HG03025 (cell line): ENCODE data around the gene ZNF101.

Experiments
- ATAC-seq: cut with Tn5 transposase; IDR thresholded peaks from one replicate; pipeline ENCODE4 v1.9.1; 2021; ENCODE audit warnings: mild to moderate bottlenecking, moderate library complexity; ENCODE audit not compliant: unreplicated experiment, low FRiP score

Gene ZNF101

DNA sequence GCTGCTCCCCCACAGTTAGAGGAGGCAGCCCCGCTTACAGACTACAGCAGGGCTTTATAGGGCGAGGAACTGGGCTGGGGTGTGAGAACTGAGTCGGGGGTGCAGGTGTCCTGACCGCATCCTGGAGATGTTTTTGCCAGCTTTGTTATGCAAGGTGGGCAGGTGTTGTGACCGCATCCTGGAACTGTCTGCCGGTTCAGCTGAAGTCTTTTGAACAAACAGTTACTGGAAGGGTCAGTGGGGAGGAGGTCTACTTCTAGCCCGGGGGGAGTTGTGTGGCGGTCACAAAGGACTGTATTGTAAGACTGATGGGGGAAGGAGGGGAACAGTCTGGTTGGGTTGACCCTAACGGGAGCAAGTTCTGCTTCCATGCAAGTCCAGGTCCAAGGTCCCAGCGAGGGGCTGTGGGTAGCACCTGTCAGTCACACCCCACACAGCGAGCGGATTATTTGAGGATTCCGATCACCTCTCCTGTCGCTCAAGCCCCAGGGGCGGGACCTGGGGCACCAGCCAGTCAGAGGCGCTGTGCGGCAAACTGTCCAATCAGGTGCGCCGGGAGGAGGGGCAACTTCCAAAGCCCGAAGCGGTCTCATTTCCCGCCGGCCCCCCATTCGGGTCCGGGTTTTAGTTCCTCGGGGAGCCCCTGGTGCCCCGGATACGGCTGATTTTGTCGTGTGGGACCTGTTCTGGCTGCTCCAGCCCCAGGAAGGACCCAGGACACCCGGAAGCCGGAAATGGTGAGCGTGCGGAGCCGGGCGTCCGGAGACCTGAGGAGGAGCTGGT is at the start of gene ZNF101:
Gene ZNF101, plus strand, starts transcription at position 610 of the 783 bp plus-strand sequence. Its CDS starts 125 bp downstream, at position 735.
- ATAC-seq, result peak; percentile 55

DNA sequence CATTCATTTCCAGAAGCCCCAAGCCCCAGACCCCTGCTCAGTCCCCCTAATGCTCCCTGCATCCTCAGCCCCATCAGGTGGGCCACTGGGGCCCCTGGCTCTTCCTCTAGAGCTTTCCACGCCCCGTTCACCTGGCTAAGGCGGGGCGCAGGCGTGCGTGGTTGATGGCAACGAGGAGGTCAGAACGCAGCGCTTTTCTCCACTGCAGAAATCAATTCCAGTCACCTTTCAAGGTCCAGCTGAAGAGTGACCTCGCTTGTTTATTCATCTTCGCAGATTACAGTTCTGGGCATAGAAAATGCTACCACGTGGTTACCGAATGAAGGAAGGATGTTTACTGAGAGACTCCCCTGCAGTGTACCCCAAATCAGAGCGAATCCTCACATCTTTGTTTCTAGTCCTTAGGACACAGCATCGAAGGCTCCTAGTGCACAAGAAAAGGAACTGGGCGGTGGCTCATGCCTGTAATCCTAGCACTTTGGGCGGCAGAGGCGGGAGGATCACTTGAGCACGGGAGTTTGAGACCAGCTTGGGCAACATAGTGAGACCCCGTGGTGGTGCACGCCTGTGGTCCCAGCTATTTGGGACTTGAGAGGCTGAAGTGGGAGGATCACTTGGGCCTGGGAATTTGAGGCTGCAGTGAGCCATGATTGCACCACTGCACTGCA is 49.3 kb upstream of the ZNF101 start:
- ATAC-seq, result no peak

DNA sequence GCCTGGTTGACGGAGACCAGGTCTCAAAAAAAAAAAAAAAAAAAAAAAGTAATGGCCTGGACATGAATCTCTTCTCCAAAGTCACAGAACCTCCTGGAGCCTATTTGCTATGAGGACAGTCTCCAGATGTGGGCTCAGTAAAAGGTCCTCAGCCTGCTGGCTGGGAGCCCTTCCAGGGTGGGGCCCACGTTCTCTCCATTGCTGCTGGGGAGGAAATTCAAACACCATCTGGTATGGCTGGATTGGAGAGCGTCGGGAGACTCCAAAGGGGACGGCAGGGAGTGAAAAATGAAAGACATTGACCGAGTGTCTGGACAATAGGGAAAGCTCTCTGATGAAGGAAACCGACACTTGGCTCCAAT is 48.8 kb upstream of the ZNF101 start:
- no peak for ATAC-seq

DNA sequence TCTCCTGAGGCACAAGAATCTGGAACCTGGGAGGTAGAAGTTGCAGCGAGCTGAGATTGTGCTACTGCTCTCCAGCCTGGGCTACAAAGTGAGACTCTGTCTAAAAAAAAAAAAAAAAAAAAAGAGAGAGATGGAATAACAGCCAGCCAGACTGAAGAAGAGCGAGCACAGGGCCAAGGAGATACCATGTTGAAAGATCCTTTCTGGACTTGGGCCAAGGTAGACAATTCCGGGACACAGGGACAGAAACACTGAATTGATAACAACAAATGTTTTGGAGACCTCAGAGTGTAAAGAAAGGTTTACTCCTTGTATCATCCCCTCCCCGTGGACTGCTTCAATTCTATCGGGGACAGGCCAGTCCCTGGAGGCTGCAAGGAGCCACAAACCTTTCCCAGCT is 45.3 kb upstream of the ZNF101 start:
- no peak for ATAC-seq

DNA sequence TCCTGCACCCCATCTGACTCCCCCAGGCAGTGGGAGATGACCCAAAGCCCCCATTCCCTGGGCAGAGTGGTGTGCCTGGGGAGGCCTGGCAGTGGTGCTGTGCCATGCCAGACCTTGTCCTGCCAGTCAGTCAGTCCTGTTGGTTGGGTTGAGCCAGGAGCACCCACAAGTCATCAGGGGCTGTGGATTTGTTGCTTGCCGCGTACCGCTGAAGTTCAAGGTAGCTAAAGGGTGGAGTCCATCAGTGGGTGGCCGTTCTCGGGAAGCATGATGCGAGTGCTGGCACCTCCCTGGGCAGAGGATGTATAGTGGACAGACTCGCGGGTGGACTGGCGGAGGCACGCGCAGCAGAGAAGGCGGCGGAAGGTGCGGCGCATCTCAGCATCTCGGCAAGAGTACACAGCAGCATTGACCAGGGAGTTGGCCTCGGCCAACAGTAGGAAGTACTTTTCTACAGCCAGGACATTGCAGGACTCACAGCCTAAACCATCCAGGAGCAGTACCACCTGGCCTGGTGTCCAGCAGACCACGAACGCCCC is 44.5 kb upstream of the ZNF101 start:
- no peak for ATAC-seq

DNA sequence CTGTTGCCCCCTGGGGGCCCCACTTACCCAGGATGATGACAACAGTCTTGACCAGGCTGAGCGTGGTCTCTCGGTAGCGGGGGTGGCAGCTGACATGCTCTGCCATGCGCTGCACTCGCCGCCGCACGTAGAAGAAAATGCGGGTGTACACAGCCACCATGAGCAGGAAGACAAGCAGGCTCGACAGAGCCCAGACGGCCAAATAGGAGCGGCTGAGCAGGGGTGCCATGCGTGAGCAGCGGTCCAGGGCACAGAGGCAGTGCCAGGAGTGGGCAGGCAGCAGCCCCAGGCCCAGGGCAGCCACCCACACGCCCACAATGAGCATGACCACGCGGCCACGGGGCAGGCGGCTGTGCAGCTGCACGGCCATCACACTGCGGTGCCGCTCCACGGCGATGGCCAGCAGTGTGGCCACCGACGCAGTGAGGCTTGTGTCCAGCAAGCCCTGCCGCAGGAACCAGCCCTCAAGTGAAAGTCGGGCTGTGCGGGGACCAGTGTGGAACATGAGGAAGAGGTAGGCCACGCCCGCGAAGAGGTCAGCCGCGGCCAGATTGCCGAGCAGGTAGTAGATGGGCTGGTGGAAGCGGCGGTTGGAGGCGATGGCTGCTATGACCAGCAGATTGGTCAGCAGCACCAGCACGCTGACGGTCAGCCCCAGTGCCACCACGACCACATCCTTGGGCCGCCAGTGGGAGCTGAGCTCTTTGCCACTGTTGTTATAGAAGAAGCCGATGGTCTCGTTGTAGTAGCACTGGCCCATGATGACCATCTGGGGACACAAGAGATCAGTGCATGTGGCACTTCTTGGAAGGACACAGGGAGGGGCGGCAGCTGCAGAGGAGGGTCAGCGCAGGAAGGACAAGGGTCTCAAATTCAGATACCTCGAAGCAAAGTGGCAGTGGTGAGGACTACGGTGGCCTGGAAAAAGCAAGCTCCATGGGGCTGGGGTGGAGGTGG is 41.8 kb upstream of the ZNF101 start:
- ATAC-seq, result no peak

DNA sequence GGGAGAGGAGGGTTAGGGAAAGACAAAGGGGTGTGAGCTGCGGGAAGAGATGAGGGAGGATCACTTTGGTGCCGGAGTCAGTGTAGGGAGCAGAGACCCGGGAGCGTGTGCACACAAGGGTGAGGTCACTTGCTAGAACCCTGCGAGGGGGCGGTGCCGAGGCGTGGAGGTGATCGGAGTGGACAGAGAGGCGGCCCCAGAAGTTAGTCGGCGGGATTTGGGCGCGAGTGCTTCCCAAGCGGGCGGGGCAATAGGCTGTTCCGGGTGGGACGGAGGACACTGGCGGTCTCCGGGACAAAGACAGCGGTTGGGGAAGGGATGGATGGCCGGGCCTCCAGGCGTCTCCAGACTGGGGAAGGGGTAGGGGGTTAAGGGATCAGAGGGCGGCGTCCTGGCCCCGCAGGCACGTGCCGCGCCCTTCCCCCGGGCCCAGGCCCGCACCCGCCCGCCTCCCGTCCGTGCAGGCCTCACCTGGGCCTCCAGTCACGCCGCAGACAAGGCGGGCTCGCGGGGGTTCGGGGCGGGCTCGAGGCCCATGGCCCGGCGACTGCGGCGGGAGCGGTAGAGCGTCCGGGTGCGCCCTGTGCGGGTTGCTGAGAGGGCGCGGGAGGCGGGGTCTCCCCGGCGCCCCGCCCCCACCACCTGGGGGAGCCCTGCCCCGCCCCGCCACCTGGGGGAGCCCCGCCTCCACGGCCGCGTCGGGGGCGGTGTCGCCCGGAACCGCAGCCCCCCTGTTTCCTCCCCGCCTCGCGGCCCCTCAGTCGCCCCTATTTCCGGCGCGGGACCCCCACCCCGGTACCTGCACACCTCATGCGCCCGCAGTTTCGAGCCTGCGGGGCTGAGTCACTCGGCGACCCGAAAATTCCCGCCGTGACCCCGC is 40.8 kb upstream of the ZNF101 start, which contains the start of gene LPAR2:
Gene LPAR2, minus strand, starts transcription at position 600 of the 880 bp plus-strand sequence. CDS start 945 bp downstream, outside the sequence.
- ATAC-seq, result peak; percentile 54

DNA sequence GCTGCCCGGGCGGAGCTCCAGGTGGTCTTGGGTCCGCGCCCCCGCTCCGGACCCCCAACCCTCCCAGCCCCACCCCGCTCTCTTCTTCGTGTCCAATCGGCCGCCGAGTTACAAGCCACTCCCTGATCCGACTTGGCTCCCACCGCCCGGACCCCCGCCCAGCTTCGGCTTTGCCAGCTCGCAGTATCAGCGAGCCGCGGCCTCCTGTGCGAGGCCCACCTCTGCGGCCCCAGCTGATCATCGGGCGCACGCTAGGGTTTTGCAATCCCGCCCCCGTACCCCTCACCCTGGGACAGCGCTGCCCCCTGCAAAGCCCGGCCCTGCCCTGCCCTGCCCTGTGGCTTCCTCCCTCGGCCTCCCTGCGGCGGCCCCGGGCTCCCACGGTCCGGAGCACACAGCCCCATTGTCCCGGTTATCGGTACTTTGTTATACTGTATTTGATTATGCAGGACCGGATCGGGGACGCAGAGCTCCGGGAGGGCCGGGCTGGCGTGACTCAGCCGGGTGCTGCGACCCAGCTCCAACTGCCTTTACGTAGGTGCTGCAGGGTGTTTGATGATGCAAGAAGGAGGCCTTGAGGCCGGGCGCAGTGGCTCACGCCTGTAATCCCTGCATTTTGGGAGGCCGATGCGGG is 40.0 kb upstream of the ZNF101 start:
- peak; percentile 1 for ATAC-seq

DNA sequence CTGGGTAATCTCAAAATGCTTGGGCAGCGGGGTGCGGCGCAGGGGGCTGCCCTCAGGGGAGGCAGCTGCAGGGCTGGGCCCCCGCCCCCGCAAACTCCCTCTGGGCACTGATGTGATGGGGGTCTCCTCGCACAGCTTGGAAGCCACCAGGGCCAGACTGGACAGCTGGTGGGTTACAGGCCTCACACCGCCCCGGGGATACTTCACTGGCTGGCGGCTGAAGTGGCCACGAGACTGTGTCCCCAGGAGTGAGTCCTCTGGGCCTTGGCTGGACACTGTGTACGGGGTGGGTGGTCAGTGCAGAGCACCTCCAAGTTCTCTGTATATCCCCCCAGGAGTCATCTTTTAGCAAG is 38.6 kb upstream of the ZNF101 start:
- ATAC-seq, result no peak

DNA sequence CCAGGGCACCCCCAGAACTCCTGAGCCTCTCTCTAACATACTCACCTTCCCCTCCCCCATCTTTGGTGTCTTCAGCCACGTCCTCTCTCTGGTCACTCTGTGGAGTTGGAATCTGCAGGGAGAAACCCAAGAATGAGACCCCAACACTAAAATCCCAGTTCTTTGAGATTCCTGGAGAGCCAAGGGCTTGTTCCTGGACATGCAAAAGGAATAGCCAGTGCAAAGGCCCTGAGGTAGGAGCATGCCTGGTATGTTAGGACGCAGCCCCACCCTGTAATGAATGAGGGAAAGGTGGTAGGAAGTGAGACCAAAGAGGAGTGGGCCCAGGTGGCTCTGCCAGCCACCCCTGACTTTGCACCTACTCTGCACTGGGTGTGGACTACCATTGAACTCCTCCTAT is 38.2 kb upstream of the ZNF101 start:
- ATAC-seq, result no peak

DNA sequence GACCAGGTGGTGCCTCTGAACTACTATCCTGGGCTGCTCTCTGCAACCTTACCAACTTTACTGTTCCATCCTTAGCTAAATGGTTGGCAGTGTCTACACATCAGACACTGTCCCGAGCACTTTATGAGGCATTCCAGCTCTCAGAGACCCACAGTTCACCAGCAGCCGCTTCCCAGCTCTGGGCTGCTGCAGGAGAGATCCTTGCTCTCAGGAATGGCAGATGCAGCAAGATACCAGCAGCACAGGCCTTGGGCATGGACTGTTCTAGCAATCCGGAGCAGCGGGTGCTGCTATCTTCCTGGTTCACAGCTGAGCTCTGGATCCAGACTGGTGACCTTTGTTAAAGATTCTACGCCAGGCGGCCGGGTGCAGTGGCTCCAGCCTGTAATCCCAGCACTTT is 37.3 kb upstream of the ZNF101 start:
- no peak for ATAC-seq

DNA sequence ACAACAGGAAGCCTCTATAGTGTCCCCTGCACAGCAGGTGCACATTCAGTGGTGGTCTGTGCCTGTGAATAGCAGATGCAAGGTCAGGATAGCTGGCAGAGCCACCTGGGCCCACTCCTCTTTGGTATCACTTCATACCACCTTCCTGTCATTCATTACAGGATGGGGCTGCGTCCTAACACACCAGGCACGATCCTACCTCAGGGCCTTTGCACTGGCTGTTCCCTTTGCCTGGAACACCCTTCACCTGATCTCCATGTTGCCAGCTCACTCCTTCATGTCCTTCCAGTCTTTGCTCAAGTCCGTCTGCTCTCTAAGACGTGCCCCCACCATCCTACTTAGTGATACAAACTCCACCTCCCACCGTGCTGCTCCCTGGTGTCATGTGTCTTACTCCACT is 36.0 kb upstream of the ZNF101 start:
- ATAC-seq, result no peak

DNA sequence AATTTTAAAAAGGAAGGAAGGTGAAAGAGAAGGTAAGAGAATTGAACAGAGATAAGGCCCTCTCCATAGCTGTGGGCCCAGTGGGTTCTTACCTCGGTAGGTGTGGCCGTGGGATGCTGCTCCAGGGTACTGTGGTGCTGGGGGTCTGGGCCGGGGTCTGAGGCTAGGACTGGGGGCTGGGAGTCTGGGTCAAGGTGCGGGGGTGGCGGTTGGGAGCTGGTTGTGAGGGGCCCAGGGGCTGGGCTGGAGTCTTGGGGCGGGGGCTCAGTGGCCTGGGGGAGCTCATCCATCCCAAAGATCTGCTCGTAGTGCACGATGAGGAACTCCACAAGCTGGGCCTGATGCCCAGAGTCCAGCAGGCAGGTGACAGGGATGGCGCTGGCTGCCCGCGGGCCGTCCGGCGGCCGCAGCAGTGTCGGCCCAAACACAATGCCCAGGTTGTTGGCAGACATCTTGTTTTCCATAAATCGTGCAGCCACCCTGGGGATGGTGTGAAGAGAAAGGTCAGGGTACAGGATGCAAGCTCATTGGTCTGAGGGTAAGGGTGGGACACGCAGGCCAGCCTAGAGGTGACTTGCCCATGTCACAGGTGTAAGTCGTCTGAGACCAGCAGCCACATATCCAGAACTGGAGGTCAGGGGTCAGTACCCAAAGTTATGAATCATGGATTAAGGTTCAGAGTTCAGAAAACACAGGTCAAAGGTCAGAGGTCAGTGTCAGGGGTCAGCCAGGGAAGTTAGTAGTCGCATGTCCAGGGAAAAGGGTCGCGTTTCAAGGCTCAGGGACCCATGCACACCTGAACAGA is 34.7 kb upstream of the ZNF101 start:
- ATAC-seq, result no peak

DNA sequence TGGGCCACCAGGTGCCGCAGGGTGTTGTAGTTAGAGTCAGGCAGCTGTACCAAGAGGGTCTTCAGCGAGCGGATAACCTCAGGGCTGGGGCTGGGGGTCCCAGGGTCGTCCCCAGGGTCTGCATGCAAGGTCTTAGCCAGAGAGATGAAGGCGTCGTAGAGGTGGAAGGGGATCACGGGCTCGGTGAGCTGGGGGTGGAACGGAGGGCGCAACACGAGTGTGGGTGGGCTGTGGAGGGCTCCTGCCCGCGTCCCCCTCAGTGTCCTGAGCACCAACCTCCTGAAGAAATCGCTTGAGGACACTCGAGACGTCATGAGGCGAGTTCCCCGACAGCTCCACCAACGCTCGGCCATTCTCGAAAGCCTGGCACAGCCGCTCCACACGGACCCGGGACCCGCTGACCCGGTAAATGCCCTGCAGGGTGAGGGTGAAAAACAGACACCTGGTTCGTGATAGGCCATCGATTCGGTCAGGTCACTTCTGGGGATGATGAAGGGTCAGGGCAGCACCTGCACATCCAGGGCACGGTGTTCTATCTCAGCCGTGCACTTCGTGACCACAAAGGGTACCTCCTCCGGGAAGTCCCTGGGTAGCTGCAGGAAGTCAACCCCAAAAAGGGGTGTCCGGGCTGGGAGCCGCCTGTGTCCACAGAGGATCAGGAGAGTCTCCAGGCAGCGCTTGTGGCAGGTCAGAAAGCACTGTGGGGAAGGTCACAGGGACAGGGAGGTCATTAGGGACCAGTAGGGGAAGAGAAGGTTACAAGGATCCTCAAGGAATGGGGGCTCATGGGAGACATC is 33.9 kb upstream of the ZNF101 start:
- no peak for ATAC-seq

DNA sequence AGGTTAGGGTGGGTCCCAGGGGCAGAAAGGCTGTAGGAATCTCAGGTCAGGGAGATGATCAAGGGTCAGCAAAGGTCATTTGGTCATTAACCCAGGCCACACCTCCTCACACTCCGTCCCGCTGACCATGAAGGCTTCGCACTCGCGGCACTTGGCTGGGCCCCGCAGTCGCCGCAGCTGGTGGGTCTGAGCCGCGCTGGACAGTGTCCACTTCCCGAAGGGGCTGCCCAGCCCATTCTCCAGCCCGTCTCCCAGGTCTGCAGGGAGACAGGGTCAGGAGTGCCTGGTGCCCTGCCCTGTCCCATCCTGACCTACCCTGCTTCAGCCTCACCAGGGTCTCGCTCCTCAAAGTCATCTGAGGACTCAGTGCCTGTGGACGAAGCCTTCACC is 33.3 kb upstream of the ZNF101 start:
- no peak for ATAC-seq

DNA sequence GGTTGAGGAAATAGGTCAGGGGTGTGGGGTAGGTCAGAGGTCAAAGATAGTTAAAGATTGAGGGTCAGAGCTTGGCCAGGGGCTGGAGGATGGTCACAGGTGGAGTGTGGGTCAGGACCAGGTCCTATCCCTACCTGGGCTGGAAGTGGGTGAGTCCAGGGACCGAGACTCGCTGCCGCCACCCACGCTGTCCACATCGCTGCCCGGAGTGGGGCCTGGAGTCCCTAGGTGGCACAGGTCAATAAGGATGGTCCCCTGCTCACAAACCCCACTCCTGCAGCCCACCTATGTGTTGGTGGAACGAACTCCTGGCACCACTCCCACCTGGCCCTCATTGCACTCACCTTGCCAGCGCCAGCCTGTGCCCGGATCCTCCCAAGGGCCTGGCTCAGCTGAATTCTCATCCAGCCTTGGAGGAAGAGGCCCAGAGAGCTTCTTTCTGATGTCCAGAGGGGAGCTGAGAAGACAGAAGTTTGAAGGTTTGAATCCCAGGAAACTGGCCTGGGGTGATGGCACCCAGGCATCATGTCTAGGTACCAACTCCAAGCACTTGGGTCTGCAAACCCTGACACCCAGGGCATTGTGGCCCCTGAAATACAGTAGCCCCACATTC is 32.0 kb upstream of the ZNF101 start:
- no peak for ATAC-seq

DNA sequence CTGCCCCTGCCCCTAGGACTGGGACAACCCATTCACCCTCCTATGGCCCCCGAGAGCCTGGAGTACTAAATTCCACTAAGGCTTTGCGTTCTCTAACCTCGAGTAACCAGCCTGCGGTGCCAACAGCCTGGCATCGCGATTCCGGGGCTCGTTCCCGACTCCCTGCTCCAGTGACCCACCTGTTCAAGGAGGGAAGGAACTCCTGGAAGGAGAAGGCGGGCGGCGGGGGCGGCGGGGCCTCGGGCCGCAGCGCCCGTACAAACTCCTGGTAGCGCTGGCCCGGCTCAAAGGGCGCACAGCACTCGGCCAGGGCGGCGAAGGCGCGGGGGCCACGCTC is 31.5 kb upstream of the ZNF101 start:
- no peak for ATAC-seq
